HG03103 (cell line): ENCODE data around the gene ZNF486.
"Not testable (repeated sequence)": the region's sequence is repeated elsewhere in the genome, so short reads cannot be mapped to it uniquely, and the experiment has no call there.

Experiments used
- ATAC-seq: cut with Tn5 transposase; IDR thresholded peaks from one replicate; pipeline ENCODE4 v1.9.1; 2021; ENCODE audit warnings: low read depth; ENCODE audit not compliant: unreplicated experiment

Gene ZNF486

DNA sequence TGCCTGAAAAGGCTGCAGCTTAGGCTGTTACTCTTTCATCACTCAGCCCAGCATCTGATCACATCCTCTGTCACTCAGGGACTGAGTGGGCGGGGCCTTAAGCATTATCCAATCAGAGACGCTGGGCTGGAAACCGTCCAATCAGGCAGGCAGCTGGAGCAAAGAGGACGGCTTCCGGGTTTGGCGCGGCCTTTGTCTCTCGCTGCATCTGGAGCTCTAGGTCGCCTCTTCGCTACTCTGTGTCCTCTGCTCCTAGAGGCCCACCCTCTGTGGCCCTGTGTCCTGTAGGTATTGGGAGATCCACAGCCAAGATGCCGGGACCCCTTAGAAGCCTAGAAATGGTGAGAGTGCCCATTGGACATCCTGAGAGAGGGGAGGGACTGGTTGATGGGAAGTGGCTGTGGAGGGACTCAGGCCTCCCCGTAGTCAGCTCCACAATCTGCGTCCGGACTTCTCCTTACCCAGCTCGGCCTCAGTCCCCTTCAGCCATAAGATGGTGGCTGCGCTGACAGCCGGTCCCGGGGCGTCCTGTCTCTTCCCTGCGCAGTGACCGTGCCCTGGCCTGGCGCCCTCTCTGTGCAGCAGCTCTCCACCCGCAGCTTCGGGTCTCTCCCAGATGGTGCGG lies at the start of gene ZNF486:
Gene ZNF486 (plus strand): TSS at position 195 of the 625 bp plus-strand sequence. CDS start 117 bp downstream, at position 312.
- ATAC-seq: peak; percentile 82

DNA sequence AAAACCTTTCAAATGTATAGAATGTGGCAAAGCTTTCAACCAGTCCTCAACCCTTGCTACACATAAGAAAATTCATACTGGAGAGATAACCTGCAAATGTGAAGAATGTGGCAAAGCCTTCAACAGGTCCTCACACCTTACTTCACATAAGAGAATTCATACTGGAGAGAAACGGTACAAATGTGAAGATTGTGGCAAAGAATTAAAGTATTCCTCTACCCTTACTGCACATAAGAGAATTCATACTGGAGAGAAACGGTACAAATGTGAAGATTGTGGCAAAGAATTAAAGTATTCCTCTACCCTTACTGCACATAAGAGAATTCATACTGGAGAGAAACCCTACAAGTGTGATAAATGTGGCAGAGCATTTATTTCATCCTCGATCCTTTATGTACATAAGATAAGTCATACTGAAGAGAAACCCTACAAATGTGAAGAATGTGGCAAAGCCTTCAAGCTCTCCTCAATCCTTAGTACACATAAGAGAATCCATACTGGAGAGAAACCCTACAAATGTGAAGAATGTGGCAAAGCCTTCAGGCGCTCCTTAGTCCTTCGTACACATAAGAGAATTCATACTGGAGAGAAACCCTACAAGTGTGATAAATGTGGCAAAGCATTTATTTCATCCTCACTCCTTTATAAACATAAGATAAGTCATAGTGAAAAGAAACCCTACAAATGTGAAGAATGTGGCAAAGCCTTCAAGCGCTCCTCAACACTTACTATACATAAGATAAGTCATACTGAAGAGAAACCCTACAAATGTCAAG lies 48.8 kb upstream of the ZNF486 start:
- ATAC-seq: not testable (repeated sequence)

DNA sequence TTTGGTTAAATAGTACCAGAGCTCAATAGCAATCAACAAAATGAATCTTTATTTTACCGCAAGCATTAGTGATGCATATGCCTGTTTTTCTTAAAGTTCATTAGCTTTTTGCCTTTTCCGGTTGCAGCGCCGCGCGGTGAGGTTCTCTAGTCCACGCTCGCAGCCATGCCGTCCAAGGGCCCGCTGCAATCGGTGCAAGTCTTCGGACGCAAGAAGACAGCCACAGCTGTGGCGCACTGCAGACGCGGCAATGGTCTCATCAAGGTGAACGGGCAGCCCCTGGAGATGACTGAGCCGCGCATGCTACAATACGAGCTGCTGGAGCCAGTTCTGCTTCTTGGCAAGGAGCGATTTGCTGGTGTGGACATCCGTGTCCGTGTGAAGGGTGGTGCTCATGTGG lies 42.1 kb upstream of the ZNF486 start:
- ATAC-seq: no peak

DNA sequence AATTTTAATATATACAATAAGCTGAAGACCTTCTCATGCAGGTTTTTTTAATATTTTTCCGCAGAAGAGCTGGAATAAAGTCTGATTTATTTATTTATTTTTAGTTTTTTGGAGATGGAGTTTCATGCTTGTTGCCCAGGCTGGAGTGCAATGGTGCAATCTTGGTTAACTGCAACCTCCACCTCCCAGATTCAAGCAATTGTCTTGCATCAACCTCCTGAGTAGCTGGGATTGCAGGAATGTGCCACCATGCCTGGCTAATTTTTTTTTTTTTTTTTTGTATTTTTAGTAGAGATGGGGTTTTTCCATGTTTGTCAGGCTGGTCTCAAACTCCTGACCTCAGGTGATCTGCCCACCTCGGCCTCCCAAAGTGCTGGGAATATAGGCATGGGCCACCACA lies 34.1 kb upstream of the ZNF486 start:
- ATAC-seq: not testable (repeated sequence)

DNA sequence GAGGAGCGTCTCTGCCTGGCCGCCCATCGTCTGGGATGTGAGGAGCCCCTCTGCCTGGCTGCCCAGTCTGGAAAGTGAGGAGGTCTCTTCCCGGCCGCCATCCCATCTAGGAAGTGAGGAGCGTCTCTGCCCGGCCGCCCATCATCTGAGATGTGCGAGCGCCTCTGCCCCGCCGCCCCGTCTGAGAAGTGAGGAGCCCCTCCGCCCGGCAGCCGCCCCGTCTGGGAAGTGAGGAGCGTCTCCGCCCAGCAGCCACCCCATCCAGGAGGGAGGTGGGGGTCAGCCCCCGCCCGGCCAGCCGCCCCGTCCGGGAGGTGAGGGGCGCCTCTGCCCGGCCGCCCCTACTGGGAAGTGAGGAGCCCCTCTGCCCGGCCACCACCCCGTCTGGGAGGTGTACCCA lies 29.3 kb upstream of the ZNF486 start:
- not testable (repeated sequence) for ATAC-seq

DNA sequence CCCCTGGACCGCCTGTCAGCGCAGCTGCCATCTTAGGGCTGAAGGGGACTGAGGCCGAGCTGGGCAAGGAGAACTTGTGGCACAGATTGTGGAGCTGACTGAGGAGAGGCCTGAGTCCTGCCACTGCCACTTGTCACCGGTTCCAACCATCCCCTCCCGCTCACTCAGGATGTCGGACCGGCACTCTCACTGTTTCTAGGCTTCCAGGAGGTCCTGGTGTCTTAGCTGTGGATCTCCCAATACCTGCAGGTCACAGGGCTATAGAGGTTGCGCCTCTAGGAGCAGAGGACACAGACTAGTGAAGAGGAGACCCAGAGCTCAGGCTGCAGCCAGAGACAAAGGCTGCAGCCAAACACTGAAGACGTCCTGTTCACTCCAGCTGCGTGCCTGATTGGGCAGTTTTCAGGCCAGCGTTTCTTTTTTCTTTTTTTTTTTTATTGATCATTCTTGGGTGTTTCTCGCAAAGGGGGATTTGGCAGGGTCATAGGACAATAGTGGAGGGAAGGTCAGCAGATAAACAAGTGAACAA lies 15.3 kb upstream of the ZNF486 start:
- no peak for ATAC-seq

DNA sequence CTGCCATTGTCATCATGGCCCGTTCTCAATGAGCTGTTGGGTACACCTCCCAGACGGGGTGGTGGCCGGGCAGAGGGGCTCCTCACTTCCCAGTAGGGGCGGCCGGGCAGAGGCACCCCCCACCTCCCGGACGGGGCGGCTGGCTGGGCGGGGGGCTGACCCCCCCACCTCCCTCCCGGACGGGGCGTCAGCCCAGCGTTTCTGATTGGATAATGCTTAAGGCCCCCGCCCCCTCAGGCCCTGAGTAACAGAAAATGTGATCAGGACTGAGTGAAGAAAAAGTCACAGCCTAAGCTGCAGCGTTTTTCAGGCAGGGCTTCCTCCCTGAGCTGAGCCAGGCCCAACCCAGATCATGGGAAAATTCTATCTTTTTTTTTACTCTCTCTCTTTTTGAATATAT lies 14.5 kb upstream of the ZNF486 start:
- ATAC-seq: not testable (repeated sequence)

DNA sequence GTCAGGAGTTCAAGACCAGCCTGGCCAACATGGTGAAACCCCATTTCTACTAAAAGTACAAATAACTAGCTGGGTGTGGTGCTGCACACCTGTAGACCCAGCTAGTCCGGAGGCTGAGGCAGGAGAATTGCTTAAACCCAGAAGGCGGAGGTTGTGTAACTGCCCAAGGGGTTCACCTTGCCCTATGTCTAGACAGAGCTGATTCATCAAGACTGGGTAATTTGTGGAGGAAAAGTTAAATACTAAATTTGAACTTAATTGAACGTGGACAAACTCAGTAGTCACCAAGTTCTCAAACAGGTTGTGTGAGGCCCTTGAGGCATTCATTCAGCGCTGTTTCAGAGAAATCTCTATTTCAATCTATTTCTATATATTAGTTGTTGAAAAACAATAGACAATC lies 13.7 kb upstream of the ZNF486 start:
- no peak for ATAC-seq

DNA sequence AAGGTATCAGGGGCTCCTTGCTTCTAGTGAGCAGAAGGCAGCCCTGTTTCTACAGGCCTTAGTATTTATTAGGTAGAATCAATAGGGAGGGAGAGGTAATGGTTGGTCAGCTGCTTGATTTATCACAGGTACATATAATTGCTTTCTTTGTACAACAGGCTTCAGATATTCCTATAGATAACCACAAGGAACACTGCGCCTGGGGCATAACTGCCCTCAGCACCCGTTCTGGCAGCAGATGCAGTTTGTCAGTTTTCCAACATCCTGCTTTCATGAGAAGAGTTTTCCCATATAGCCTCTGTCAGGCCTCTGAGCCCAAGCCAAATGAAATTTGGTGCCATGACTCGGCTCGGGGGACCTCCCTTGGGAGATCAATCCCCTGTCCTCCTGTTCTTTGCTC lies 12.4 kb upstream of the ZNF486 start:
- no peak for ATAC-seq

DNA sequence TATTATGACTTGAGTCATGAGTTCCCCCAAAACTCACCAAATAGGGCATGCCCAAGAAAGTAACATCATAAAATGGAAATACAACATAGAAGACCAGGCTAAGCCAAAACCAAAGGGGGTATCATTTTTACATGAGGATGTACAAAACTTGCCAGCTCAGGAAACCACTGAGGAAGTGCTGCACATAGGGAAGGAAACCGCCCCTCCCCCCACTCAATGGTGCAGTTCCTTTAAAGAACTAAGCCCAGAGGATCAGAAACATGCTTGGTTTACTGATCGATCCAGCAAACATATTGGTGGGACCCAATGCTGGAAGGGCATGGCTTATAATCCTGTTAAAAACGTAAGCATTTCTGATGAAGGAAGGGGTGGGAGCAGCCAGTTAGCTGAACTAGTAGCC lies 4.2 kb upstream of the ZNF486 start:
- no peak for ATAC-seq

DNA sequence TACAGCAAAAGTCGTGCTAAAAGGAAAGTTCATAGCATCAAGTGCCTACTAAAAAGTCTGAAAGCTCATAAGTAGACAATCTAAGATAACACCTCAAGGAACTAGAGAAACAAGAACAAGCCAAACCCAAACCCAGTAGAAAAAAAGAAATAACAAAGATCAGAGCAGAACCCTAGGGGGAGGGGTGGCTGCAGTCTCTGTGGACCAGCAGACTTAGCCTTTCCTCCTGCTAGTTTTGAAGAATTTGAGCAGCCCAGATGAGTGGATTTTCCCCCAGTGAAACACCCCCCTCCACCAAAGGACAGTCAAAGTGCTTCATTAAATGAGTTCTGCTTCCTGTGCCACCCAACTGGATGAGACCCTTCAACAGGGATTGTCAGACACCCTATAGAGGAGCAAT lies 2.6 kb upstream of the ZNF486 start:
- no peak for ATAC-seq

DNA sequence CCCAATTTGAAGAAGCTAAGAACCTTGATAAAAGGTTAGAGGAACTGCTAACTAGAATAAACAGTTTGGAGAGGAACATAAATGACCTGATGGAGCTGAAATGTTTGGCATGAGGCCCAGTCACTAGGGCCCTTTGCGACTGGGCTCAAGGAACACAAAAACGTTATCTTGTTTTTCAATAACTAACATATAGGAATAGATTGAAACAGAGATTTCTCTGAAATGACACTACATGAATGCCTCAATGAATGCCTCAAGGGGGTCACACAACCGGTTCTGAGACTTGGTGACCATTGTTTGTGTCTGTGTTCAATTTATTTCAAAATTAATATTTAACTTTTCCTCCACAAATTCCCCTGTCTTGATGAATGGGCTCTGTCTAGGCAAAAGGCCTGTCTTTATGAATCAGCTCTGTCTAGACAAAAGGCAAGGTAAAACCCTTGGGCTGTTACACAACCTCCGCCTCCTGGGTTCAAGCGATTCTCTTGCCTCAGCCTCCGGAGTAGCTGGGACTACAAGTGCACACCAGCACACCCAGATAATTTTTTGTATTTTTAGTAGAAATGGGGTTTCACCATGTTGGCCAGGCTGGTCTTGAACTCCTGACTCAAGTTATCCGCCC lies 932 bp upstream of the ZNF486 start:
- ATAC-seq: no peak

DNA sequence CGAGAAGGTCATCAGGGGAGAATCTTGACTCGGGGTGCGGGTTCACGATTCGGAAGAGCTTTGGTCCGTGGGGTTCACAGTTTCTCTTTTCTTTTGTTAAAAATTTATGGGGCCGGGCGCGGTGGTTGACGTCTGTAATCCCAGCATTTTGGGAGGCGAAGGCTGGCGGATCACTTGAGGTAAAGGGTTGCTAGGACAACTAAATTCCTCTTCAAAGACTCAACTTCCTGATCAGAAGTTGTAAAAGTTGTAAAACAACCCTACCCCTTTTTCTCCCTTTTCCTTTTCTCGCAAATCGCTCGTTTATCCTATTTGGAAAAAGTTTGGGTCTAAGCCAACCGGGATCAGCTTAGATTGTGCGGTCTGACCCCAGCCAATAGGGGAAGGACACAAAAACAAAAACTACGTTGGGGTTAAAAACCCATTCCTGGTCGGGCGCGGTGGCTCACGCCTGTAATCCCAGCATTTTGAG lies 673 bp downstream of the ZNF486 start:
- ATAC-seq: no peak

DNA sequence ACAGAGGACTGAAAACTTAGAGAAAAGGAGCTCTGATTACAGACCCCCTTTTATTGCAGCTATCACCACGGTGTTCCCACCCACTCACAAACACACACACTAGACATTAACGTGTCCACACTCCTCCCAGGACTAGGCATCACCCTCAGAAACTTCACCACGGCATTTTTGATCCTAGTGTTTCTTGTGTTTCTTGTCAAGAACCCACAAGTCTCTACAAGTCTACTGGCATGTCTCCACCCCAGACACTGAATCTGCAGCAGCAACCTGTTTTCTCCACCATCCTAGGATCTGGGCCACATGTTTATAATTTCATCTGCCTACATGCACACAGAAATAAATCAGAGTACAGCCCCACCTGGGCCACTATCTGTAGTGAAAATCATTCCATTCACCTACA lies 4.3 kb downstream of the ZNF486 start:
- ATAC-seq: no peak

DNA sequence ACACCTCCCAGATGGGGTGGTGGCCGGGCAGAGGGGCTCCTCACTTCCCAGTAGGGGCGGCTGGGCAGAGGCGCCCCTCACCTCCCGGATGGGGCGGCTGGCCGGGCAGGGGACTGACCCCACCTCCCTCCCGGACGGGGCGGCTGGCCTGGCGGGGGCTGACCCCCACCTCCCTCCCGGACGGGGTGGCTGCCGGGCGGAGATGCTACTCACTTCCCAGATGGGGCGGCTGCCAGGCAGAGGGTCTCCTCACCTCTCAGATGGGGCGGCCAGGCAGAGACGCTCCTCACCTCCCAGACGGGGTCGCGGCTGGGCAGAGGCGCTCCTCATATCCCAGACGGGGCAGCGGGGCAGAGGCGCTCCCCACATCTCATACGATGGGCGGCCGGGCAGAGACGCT lies 8.8 kb downstream of the ZNF486 start:
- not testable (repeated sequence) for ATAC-seq

DNA sequence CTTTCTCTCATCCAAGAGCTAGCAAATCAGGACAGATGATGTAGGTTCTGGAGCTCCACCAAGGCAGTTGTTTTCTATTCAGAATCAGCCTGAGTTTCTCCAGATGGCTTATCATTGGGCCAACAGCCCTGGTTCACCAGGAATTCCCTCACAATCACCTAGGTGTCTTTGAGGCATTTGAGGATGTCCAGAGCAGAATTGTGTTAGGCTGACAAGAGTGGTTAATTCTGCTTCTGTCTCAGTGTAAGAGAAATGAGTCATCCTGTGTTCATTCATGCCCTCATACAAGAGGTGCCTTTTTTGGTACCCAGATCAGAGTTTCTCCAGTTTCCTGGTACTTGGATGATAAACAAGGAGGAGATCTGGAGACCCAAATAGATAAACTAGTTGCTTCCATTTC lies 12.9 kb downstream of the ZNF486 start:
- not testable (repeated sequence) for ATAC-seq

DNA sequence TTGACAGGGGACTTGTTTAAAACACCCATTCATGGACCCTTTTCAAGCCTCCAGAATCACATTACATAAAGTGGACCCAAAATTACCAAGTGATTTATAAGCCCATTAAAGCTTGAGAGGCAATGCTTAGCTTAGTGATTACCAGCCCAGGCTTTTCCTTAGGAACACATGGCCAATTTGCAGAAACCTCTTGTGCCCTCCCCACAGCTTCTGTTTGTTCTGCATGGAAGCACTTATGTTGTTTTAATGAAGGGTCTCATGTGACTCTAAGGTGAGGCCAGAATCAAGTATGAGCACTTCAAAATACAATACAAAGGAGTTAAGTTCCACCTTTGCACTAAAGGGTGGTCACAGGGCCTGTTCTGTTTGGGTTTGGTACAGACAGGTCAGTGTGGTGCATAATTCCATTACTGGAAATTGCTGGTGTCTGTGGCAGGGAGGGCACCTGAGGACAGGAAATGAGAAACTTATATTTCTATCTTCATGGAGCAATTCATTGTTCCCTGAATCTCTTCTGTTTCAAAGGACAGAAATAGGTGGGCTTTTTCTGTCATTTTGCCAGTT lies 15.3 kb downstream of the ZNF486 start:
- no peak for ATAC-seq

DNA sequence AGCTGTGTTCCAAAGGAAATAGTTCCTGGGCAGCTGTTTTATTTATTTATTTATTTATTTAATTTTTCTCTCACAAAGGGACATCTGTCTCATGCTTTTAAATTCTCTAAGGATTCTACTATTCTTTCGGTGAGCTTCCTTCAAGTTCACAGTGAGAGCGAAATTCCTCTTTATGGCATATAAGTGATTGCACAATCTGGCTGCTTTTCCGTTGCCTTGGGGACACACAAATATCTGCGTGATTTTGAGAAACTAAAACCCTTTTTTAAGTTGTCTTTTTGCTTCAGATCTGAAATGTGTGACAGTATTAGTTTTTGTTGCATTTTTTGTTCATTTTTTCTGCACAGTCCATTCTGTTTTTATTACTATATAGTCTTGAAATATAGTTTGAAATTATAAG lies 19.2 kb downstream of the ZNF486 start:
- no peak for ATAC-seq

DNA sequence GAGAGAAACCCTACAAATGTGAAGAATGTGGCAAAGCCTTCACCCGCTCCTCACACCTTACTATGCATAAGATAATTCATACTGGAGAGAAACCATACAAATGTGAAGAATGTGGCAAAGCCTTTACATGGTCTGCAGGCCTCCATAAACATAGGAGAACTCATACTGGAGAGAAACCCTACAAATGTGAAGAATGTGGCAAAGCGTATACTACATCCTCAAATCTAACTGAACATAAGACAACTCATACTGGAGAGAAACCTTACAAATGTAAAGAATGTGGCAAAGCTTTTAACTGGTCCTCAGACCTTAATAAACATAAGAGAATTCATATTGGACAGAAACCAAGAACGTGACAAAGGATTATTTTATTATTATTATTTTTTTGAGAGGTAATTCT lies 30.7 kb downstream of the ZNF486 start:
- ATAC-seq: no peak

DNA sequence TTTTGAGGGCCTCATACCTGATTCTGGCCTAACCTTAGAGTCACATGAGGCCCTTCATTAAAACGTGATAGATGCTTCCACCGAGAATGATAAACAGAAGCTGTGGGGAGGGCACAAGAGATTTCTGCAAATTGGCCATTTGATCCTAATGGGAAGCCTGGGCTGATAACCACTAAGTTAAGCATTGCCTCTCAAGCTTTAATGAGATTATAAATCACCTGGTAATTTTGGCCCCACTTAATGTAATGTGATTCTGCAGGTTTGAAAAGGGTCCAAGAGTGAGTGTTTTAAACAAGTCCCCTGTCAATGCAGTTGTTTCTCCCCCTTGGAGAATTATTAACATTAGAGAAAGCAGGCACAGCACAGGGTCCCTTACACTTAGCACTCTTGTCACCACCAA lies 42.0 kb downstream of the ZNF486 start:
- ATAC-seq: no peak

DNA sequence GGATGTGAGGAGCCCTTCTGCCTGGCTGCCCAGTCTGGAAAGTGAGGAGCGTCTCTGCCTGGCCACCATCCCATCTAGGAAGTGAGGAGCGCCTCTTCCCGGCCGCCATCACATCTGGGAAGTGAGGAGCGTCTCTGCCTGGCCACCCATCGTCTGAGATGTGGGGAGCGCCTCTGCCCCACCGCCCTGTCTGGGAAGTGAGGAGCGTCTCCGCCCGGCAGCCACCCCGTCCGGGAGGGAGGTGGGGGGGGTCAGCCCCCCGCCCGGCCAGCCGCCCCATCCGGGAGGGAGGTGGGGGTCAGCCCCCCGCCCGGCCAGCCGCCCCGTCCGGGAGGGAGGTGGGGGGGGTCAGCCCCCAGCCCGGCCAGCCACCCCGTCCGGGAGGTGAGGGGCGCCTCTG lies 47.4 kb downstream of the ZNF486 start:
- ATAC-seq: not testable (repeated sequence)
